ENCODE results near the gene RIMBP2.

GRCh38 chr12:130571089-130571488 is 145.0 kb downstream of the RIMBP2 start:
- TF ChIP-seq, protein P1, sequence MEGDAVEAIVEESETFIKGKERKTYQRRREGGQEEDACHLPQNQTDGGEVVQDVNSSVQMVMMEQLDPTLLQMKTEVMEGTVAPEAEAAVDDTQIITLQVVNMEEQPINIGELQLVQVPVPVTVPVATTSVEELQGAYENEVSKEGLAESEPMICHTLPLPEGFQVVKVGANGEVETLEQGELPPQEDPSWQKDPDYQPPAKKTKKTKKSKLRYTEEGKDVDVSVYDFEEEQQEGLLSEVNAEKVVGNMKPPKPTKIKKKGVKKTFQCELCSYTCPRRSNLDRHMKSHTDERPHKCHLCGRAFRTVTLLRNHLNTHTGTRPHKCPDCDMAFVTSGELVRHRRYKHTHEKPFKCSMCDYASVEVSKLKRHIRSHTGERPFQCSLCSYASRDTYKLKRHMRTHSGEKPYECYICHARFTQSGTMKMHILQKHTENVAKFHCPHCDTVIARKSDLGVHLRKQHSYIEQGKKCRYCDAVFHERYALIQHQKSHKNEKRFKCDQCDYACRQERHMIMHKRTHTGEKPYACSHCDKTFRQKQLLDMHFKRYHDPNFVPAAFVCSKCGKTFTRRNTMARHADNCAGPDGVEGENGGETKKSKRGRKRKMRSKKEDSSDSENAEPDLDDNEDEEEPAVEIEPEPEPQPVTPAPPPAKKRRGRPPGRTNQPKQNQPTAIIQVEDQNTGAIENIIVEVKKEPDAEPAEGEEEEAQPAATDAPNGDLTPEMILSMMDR (IDR thresholded peaks at IDR 0.05), result no peak
- TF ChIP-seq ZFX (IDR thresholded peaks at IDR 0.05; ENCODE audit: borderline replicate concordance), result no peak
